Upper lobe of right lung (tissue), 1 donor: ENCODE results near the gene ME3. TPM values are rescaled to one million over a fixed set of nuclear protein-coding genes. Genes with fewer than 3 reads are reported as not detected.

ENCODE experiments used
- ATAC-seq: fragments of 200-7000 bp; cut with Tn5 transposase; one replicate; pipeline ENCODE4 v1.9.1; 2020; ENCODE audit warnings: mild to moderate bottlenecking, moderate library complexity
- DNase-seq: peaks from one replicate; pipeline ENCODE4 v3.0.0-alpha.2; 2020
- H3K27ac ChIP-seq: fragments of 200-600 bp; one replicate; pipeline ENCODE4 v1.8.0; 2022
- H3K27me3 ChIP-seq: fragments of 200-600 bp; one replicate; pipeline ENCODE4 v1.8.0; 2022; ENCODE audit warnings: mild to moderate bottlenecking
- H3K36me3 ChIP-seq: fragments of 200-600 bp; one replicate; pipeline ENCODE4 v1.8.0; 2022
- H3K4me1 ChIP-seq: fragments of 200-600 bp; one replicate; pipeline ENCODE4 v1.8.0; 2022
- H3K4me3 ChIP-seq: fragments of 200-600 bp; one replicate; pipeline ENCODE4 v1.8.0; 2022; ENCODE audit warnings: mild to moderate bottlenecking
- H3K9me3 ChIP-seq: fragments of 200-600 bp; one replicate; pipeline ENCODE4 v1.8.0; 2022
- CTCF ChIP-seq: fragments of 200-600 bp; IDR thresholded peaks from one replicate; pipeline ENCODE4 v1.8.0; 2022; ENCODE audit warnings: antibody characterized with exemption
- intact Hi-C: fragments of 100-400 bp; cut with DNase I; formaldehyde crosslinking; loops from one replicate; pipeline ENCODE4 v1.11.0; 2022
- total RNA-seq: library from RNA; stranded (reverse); fragmentation: NEBNext Ultra II Directional; extraction: Animal tissue kit (Norgen Biotek cat#: 25700); gene quantifications from one replicate; pipeline ENCODE4 v1.2.1, GENCODE V29; 2021
- donor health status: DM: no; HTN: yes; CAD: no; lungs with severe emphysema.

ME3 gene
- total RNA-seq, 1 donor from 2014 or later = 24.7 TPM

DNA sequence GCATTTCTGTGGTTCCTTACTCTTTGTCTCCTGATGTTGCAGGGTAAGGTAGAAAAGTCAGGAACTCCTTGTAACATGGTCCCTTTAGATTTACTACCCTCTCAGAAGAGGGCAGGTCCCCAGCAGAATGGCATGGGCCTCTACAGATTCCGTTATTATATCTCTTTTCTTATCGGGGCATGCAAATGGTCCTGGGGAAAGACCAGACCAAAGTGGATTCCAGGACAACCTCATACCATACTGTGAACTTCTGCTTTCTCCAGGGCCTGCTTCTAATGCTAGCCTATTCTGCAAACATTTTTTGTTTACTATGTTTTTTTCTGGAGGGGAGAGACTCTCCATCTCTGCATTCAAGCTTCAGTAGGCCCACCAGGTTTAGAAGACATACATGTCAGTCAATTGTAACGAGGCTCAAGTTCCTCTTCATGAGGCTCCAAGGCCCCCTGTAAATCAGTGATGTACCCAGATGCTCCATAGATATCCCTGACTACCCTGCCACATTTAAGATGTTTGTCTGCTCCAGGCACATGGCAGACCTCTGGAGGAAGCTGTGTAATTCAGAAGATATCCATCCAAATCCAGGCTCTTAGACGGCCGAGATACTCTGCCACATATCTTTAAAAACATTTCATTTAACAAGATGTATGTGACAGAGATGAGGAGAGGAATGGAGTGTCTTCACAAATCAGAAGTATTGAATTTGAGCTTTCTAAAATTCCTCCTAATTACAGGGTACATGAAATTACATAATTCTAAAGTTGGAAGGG, 8.5 kb upstream of the ME3 start:
- ATAC-seq = no peak
- DNase-seq = no peak
- Histone ChIP-seq H3K4me3 (no peak overlapping the region), H3K4me1 (no peaks in the 10 kb centered on the region), H3K9me3 (no peaks in the 10 kb centered on the region), H3K27ac (no peak overlapping the region), H3K27me3 (no peaks in the 10 kb centered on the region), H3K36me3 (no peaks in the 10 kb centered on the region)
- TF ChIP-seq CTCF = no peak
- intact Hi-C loops = no loop called here

GRCh38 chr11:86678823-86679222, 6.4 kb upstream of the ME3 start:
- DNase-seq (no peak), ATAC-seq (no peak)
- intact Hi-C loops = no loop called here
- Histone ChIP-seq H3K4me1 (no peaks in the 10 kb centered on the region), H3K27ac (no peak overlapping the region), H3K27me3 (no peaks in the 10 kb centered on the region), H3K4me3 (no peak overlapping the region), H3K9me3 (no peaks in the 10 kb centered on the region), H3K36me3 (no peaks in the 10 kb centered on the region)
- TF ChIP-seq CTCF = no peak

GRCh38 chr11:86678296-86678695, 5.9 kb upstream of the ME3 start:
- no peak overlapping the region for H3K4me3 ChIP-seq
- no peaks in the 10 kb centered on the region for H3K27me3 ChIP-seq
- intact Hi-C loops = no loop called here
- no peaks in the 10 kb centered on the region for H3K4me1 ChIP-seq
- ATAC-seq (no peak), DNase-seq (no peak)
- H3K27ac ChIP-seq = no peak overlapping the region
- no peaks in the 10 kb centered on the region for H3K9me3 ChIP-seq
- no peak for TF ChIP-seq CTCF
- H3K36me3 ChIP-seq = no peaks in the 10 kb centered on the region

- H3K36me3 ChIP-seq = no peaks in the 10 kb centered on the region
- DNase-seq = no peak
- peak; percentile 33 for TF ChIP-seq CTCF
- ATAC-seq = no peak
- H3K4me1 ChIP-seq = peaks cover 6% of the 10 kb centered on the region
- H3K27ac ChIP-seq = no peak overlapping the region
- intact Hi-C loops = no loop called here
- H3K9me3 ChIP-seq = no peaks in the 10 kb centered on the region
- no peak overlapping the region for H3K4me3 ChIP-seq
- H3K27me3 ChIP-seq = no peaks in the 10 kb centered on the region
Observed at GRCh38 chr11:86676533-86677154, 4.2 kb upstream of the ME3 start.

- H3K9me3 ChIP-seq = no peaks in the 10 kb centered on the region
Observed at GRCh38 chr11:86676010-86676409, 3.6 kb upstream of the ME3 start.

More at GRCh38 chr11:86676010-86676409, 3.6 kb upstream of the ME3 start:
- TF ChIP-seq CTCF = no peak
- Histone ChIP-seq H3K36me3 (no peaks in the 10 kb centered on the region), H3K27me3 (no peaks in the 10 kb centered on the region), H3K4me3 (no peak overlapping the region), H3K4me1 (peaks cover 9% of the 10 kb centered on the region), H3K27ac (no peak overlapping the region)
- no peak for DNase-seq
- intact Hi-C loops = no loop called here
- ATAC-seq = no peak
